Upper lobe of left lung (tissue), 4 donors: ENCODE results near the gene SERPINB12.

ENCODE experiments used
- EP300 ChIP-seq, 4 donors: sonication (generic); formaldehyde crosslinking; IDR thresholded peaks; one replicate each; pipeline ENCODE4 v1.5.1; 2017; ENCODE audit warnings: antibody characterized with exemption in 4 of 4, control low read depth in 2 of 4
- POLR2A ChIP-seq, 4 donors: fragments of 450-650 bp; IDR thresholded peaks; one replicate each; pipeline ENCODE4 v1.5.1; 2016 to 2017; ENCODE audit warnings: antibody characterized with exemption in 4 of 4, mild to moderate bottlenecking in 2 of 4
- TF ChIP-seq, protein P1 (sequence below), 6 experiments: fragments of 450-650 bp in 4 of 6; fragments of 200-600 bp in 2 of 6; sonication (generic) in 2 of 6; IDR thresholded peaks; one replicate each; pipeline ENCODE4 v1.5.1; 2016 to 2019; ENCODE audit warnings: antibody characterized with exemption in 6 of 6

DNA sequence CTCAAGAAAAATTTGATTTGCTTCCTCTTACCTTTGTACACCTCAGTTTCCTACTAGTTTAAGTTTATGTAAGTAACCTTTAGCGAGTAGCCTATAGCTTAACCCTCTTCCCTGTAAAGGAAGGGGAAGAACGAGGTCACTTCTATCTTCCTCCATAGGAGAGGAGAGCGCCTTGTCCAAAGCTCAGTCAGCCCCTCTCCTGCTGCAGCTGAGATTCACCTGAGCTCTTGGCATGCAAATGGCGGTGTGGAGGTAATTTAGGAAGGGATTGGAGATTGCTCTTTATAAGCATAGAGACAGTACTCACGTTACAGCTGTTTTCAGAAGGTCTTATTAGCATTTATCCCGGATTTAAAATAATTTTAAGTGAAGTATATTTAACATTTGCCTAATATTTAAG is 27.8 kb upstream of the SERPINB12 start:
- TF ChIP-seq EP300 (IDR thresholded peaks at IDR 0.05), result no peak
- no peak for TF ChIP-seq POLR2A (IDR thresholded peaks at IDR 0.05)
- TF ChIP-seq, protein P1, sequence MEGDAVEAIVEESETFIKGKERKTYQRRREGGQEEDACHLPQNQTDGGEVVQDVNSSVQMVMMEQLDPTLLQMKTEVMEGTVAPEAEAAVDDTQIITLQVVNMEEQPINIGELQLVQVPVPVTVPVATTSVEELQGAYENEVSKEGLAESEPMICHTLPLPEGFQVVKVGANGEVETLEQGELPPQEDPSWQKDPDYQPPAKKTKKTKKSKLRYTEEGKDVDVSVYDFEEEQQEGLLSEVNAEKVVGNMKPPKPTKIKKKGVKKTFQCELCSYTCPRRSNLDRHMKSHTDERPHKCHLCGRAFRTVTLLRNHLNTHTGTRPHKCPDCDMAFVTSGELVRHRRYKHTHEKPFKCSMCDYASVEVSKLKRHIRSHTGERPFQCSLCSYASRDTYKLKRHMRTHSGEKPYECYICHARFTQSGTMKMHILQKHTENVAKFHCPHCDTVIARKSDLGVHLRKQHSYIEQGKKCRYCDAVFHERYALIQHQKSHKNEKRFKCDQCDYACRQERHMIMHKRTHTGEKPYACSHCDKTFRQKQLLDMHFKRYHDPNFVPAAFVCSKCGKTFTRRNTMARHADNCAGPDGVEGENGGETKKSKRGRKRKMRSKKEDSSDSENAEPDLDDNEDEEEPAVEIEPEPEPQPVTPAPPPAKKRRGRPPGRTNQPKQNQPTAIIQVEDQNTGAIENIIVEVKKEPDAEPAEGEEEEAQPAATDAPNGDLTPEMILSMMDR (IDR thresholded peaks at IDR 0.05), result no peak
